ENCODE measurements around the gene VSTM4. TPM values are rescaled to one million over a fixed set of nuclear protein-coding genes. Genes with fewer than 3 reads are reported as not detected.

The VSTM4 gene
- total and polyA plus RNA-seq, 2 experiments from 2014 or later = 0.21 to 0.66 TPM

DNA sequence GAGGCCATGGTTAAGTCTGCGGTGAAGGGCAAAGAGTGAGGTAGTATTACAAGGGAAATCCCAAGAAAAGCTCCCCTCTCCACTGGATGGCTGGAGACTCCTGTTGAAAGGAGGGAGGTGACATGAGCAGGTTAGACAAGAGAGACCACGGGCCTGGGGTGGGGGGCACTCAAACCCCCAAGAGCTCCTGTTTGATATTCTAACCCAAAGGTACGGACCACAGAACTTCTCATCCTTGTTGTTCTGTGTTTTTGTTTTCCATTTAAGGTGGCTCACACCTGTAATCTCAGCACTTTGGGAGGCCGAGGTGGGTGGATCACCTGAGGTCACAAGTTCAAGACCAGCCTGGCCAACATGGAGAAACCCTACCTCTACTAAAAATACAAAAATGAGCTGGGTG is 11.6 kb downstream of the VSTM4 start:
- H3K4me3 Mint-ChIP-seq = no peak overlapping the region
- DNase-seq (ENCODE audit: low spot score) = no peak

More for the DNA sequence above, 11.6 kb downstream of the VSTM4 start:
- ATAC-seq = no peak
- H3K9me3 Mint-ChIP-seq = no peaks in the 10 kb centered on the region; the same call in 2 of the 3 replicates
- peaks cover 9% of the 10 kb centered on the region for H3K27me3 Mint-ChIP-seq (ENCODE audit: insufficient read depth, low read depth, poor library complexity)
- Histone ChIP-seq H3K36me3 (ENCODE audit: insufficient read depth) (no peaks in the 10 kb centered on the region), H3K79me2 (replicated peaks; ENCODE audit: insufficient read depth) (no peaks in the 10 kb centered on the region), H2AFZ (no peak overlapping the region), H3K9me2 (ENCODE audit: insufficient read depth) (no peaks in the 10 kb centered on the region), H3F3A (replicated peaks; ENCODE audit: low read depth) (no peaks in the 10 kb centered on the region), H3K27me3 (ENCODE audit: insufficient read depth) (no peaks in the 10 kb centered on the region), H4K20me1 (replicated peaks; ENCODE audit: insufficient read depth) (no peaks in the 10 kb centered on the region), H3K27ac (ENCODE audit: low read depth) (no peak overlapping the region), H3K4me2 (no peak overlapping the region), H3K4me1 (ENCODE audit: insufficient read depth) (no peaks in the 10 kb centered on the region), H3K4me3 (no peak overlapping the region)
- no peaks in the 10 kb centered on the region; the same call in 2 of the 3 replicates for H3K36me3 Mint-ChIP-seq (ENCODE audit: low read depth)
- no peak overlapping the region for H3K27ac Mint-ChIP-seq
- peaks cover 5% of the 10 kb centered on the region; the same call in 2 of the 3 replicates for H3K4me1 Mint-ChIP-seq
- no peak for TF ChIP-seq CREB1 (CRISPR knock-in tag; IDR thresholded peaks at IDR 0.05; ENCODE audit: low read depth)
- no peak for TF ChIP-seq JUNB (IDR thresholded peaks at IDR 0.05; ENCODE audit: unreplicated experiment)
- no peak for TF ChIP-seq ZNF114 (CRISPR knock-in tag; IDR thresholded peaks at IDR 0.05)
- no peak for TF ChIP-seq NANOG (IDR thresholded peaks at IDR 0.05; ENCODE audit: borderline replicate concordance)
- no peak for TF ChIP-seq POLR2AphosphoS5 (IDR thresholded peaks at IDR 0.05; ENCODE audit: low read depth)
- TF ChIP-seq, protein P1, sequence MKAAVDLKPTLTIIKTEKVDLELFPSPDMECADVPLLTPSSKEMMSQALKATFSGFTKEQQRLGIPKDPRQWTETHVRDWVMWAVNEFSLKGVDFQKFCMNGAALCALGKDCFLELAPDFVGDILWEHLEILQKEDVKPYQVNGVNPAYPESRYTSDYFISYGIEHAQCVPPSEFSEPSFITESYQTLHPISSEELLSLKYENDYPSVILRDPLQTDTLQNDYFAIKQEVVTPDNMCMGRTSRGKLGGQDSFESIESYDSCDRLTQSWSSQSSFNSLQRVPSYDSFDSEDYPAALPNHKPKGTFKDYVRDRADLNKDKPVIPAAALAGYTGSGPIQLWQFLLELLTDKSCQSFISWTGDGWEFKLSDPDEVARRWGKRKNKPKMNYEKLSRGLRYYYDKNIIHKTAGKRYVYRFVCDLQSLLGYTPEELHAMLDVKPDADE (IDR thresholded peaks at IDR 0.05) = no peak
- TF ChIP-seq, protein P2, sequence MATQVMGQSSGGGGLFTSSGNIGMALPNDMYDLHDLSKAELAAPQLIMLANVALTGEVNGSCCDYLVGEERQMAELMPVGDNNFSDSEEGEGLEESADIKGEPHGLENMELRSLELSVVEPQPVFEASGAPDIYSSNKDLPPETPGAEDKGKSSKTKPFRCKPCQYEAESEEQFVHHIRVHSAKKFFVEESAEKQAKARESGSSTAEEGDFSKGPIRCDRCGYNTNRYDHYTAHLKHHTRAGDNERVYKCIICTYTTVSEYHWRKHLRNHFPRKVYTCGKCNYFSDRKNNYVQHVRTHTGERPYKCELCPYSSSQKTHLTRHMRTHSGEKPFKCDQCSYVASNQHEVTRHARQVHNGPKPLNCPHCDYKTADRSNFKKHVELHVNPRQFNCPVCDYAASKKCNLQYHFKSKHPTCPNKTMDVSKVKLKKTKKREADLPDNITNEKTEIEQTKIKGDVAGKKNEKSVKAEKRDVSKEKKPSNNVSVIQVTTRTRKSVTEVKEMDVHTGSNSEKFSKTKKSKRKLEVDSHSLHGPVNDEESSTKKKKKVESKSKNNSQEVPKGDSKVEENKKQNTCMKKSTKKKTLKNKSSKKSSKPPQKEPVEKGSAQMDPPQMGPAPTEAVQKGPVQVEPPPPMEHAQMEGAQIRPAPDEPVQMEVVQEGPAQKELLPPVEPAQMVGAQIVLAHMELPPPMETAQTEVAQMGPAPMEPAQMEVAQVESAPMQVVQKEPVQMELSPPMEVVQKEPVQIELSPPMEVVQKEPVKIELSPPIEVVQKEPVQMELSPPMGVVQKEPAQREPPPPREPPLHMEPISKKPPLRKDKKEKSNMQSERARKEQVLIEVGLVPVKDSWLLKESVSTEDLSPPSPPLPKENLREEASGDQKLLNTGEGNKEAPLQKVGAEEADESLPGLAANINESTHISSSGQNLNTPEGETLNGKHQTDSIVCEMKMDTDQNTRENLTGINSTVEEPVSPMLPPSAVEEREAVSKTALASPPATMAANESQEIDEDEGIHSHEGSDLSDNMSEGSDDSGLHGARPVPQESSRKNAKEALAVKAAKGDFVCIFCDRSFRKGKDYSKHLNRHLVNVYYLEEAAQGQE (IDR thresholded peaks at IDR 0.05; ENCODE audit: unreplicated experiment) = no peak
- TF ChIP-seq, protein P3, sequence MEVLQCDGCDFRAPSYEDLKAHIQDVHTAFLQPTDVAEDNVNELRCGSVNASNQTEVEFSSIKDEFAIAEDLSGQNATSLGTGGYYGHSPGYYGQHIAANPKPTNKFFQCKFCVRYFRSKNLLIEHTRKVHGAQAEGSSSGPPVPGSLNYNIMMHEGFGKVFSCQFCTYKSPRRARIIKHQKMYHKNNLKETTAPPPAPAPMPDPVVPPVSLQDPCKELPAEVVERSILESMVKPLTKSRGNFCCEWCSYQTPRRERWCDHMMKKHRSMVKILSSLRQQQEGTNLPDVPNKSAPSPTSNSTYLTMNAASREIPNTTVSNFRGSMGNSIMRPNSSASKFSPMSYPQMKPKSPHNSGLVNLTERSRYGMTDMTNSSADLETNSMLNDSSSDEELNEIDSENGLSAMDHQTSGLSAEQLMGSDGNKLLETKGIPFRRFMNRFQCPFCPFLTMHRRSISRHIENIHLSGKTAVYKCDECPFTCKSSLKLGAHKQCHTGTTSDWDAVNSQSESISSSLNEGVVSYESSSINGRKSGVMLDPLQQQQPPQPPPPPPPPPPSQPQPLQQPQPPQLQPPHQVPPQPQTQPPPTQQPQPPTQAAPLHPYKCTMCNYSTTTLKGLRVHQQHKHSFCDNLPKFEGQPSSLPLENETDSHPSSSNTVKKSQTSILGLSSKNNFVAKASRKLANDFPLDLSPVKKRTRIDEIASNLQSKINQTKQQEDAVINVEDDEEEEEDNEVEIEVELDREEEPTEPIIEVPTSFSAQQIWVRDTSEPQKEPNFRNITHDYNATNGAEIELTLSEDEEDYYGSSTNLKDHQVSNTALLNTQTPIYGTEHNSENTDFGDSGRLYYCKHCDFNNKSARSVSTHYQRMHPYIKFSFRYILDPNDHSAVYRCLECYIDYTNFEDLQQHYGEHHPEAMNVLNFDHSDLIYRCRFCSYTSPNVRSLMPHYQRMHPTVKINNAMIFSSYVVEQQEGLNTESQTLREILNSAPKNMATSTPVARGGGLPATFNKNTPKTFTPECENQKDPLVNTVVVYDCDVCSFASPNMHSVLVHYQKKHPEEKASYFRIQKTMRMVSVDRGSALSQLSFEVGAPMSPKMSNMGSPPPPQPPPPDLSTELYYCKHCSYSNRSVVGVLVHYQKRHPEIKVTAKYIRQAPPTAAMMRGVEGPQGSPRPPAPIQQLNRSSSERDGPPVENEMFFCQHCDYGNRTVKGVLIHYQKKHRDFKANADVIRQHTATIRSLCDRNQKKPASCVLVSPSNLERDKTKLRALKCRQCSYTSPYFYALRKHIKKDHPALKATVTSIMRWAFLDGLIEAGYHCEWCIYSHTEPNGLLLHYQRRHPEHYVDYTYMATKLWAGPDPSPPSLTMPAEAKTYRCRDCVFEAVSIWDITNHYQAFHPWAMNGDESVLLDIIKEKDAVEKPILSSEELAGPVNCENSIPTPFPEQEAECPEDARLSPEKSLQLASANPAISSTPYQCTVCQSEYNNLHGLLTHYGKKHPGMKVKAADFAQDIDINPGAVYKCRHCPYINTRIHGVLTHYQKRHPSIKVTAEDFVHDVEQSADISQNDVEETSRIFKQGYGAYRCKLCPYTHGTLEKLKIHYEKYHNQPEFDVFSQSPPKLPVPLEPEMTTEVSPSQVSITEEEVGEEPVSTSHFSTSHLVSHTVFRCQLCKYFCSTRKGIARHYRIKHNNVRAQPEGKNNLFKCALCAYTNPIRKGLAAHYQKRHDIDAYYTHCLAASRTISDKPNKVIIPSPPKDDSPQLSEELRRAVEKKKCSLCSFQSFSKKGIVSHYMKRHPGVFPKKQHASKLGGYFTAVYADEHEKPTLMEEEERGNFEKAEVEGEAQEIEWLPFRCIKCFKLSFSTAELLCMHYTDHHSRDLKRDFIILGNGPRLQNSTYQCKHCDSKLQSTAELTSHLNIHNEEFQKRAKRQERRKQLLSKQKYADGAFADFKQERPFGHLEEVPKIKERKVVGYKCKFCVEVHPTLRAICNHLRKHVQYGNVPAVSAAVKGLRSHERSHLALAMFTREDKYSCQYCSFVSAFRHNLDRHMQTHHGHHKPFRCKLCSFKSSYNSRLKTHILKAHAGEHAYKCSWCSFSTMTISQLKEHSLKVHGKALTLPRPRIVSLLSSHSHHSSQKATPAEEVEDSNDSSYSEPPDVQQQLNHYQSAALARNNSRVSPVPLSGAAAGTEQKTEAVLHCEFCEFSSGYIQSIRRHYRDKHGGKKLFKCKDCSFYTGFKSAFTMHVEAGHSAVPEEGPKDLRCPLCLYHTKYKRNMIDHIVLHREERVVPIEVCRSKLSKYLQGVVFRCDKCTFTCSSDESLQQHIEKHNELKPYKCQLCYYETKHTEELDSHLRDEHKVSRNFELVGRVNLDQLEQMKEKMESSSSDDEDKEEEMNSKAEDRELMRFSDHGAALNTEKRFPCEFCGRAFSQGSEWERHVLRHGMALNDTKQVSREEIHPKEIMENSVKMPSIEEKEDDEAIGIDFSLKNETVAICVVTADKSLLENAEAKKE (CRISPR knock-in tag; IDR thresholded peaks at IDR 0.05) = no peak
- TF ChIP-seq EZH2phosphoT487 (IDR thresholded peaks at IDR 0.05; ENCODE audit: unreplicated experiment) = no peak
- no peak for TF ChIP-seq ZNF331 (CRISPR knock-in tag; IDR thresholded peaks at IDR 0.05; ENCODE audit: low read depth)
- TF ChIP-seq, protein P4, sequence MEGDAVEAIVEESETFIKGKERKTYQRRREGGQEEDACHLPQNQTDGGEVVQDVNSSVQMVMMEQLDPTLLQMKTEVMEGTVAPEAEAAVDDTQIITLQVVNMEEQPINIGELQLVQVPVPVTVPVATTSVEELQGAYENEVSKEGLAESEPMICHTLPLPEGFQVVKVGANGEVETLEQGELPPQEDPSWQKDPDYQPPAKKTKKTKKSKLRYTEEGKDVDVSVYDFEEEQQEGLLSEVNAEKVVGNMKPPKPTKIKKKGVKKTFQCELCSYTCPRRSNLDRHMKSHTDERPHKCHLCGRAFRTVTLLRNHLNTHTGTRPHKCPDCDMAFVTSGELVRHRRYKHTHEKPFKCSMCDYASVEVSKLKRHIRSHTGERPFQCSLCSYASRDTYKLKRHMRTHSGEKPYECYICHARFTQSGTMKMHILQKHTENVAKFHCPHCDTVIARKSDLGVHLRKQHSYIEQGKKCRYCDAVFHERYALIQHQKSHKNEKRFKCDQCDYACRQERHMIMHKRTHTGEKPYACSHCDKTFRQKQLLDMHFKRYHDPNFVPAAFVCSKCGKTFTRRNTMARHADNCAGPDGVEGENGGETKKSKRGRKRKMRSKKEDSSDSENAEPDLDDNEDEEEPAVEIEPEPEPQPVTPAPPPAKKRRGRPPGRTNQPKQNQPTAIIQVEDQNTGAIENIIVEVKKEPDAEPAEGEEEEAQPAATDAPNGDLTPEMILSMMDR (conservative IDR thresholded peaks at IDR 0.05; ENCODE audit: low read depth in 2 of 2) = no peak
- TF ChIP-seq EZH2 (IDR thresholded peaks at IDR 0.05; ENCODE audit: low read depth, unreplicated experiment) = no peak
- no peak for TF ChIP-seq STAT1 (IDR thresholded peaks at IDR 0.05; ENCODE audit: unreplicated experiment)

Data from GM23338 (cell line).